GM10847 (cell line): ENCODE measurements around the gene NCBP3.

Source experiments
- POLR2A ChIP-seq: IDR thresholded peaks from 2 replicates; pipeline ENCODE4 v1.6.1; 2011; ENCODE audit not compliant: insufficient read length; ENCODE audit errors: extremely low read depth

Gene NCBP3

GRCh38 chr17:3812284-3812683 is 33.8 kb downstream of the NCBP3 start:
- TF ChIP-seq POLR2A: no peak

- TF ChIP-seq POLR2A: no peak
These were observed 36.0 kb downstream of the NCBP3 start for GRCh38 chr17:3810019-3810418.

GRCh38 chr17:3809135-3809534 is 36.9 kb downstream of the NCBP3 start:
- TF ChIP-seq POLR2A: no peak

GRCh38 chr17:3808701-3809100 is 37.3 kb downstream of the NCBP3 start:
- TF ChIP-seq POLR2A: no peak

GRCh38 chr17:3805581-3805980 is 40.5 kb downstream of the NCBP3 start:
- no peak for TF ChIP-seq POLR2A

- TF ChIP-seq POLR2A: no peak
These were observed 41.5 kb downstream of the NCBP3 start for GRCh38 chr17:3804503-3804931.

- no peak for TF ChIP-seq POLR2A
These were observed 42.8 kb downstream of the NCBP3 start for GRCh38 chr17:3803308-3803640.

GRCh38 chr17:3802461-3803307 is 43.4 kb downstream of the NCBP3 start:
- TF ChIP-seq POLR2A: no peak

GRCh38 chr17:3801792-3802191 is 44.3 kb downstream of the NCBP3 start:
- TF ChIP-seq POLR2A: no peak

GRCh38 chr17:3801347-3801746 is 44.7 kb downstream of the NCBP3 start:
- no peak for TF ChIP-seq POLR2A

GRCh38 chr17:3800362-3801271 is 45.4 kb downstream of the NCBP3 start, which contains the start of gene ITGAE:
Gene ITGAE, minus strand, starts transcription at chr17:3801188. Its CDS starts 44 bp downstream, at chr17:3801144.
- no peak for TF ChIP-seq POLR2A

GRCh38 chr17:3799181-3799945 is 46.7 kb downstream of the NCBP3 start:
- no peak for TF ChIP-seq POLR2A

GRCh38 chr17:3798273-3799180 is 47.5 kb downstream of the NCBP3 start:
- no peak for TF ChIP-seq POLR2A

- no peak for TF ChIP-seq POLR2A
These were observed 49.2 kb downstream of the NCBP3 start for GRCh38 chr17:3796822-3797170.
